Activated naive CD4-positive, alpha-beta T cell treated with anti-CD3 and anti-CD28 coated beads, Interleukin-2, amount 10 ng/mL, durations not matched to agents 7 days and 5 days (primary cell): ENCODE results near the gene APOA1.

Experiments
- CTCF ChIA-PET: fragments of 350-600 bp; sonication (Branson Sonifier 250); formaldehyde crosslinking; loops from one replicate; lab custom pipeline; 2021; ENCODE audit warnings: antibody characterized with exemption; lab: Charles Lee
- DNase-seq: peaks from one replicate; pipeline ENCODE4 v3.0.0-alpha.2; 2020
- H3K27ac Mint-ChIP-seq: one replicate; pipeline ENCODE4 v1.8.0; 2021; ENCODE audit warnings: mild to moderate bottlenecking, moderate library complexity, mixed read lengths
- H3K27me3 Mint-ChIP-seq: one replicate; pipeline ENCODE4 v1.8.0; 2021; ENCODE audit warnings: mild to moderate bottlenecking, mixed read lengths
- H3K36me3 Mint-ChIP-seq: one replicate; pipeline ENCODE4 v1.8.0; 2021; ENCODE audit warnings: mixed read lengths
- H3K4me1 Mint-ChIP-seq: one replicate; pipeline ENCODE4 v1.8.0; 2021; ENCODE audit warnings: mixed read lengths
- H3K4me3 Mint-ChIP-seq: one replicate; pipeline ENCODE4 v1.8.0; 2021; ENCODE audit warnings: mild to moderate bottlenecking, moderate library complexity, mixed read lengths
- H3K9me3 Mint-ChIP-seq: one replicate; pipeline ENCODE4 v1.8.0; 2021; ENCODE audit warnings: mixed read lengths

The APOA1 gene

GRCh38 chr11:116791813-116792143, 45.6 kb downstream of the APOA1 start, which contains the start of gene APOA5:
TSS of gene APOA5 (minus strand) at chr11:116791879. CDS start at chr11:116791860, 19 bp downstream.
- H3K27ac Mint-ChIP-seq, result no peak within 1 kb of the TSS
- H3K36me3 Mint-ChIP-seq, result peaks cover 4% of the 10 kb centered on the region
- no peak for DNase-seq
- CTCF ChIA-PET, result interaction anchor here (0.5 to 6.3 kb wide), 27 partner anchors 9 to 483 kb away, joined by 3 to 139 read pairs (median 5); partner anchors contain the start of genes APOA1, BUD13 and PAFAH1B2
- H3K9me3 Mint-ChIP-seq, result no peaks in the 10 kb centered on the region
- peaks cover 21% of the 10 kb centered on the region for H3K4me1 Mint-ChIP-seq
- H3K4me3 Mint-ChIP-seq, result no peak within 1 kb of the TSS
- peaks cover 48% of the 10 kb centered on the region for H3K27me3 Mint-ChIP-seq

- Mint-ChIP-seq H3K9me3 (no peaks in the 10 kb centered on the region), H3K36me3 (peaks cover 9% of the 10 kb centered on the region), H3K27ac (no peak overlapping the region), H3K4me3 (no peak overlapping the region), H3K27me3 (peaks cover 47% of the 10 kb centered on the region), H3K4me1 (peaks cover 27% of the 10 kb centered on the region)
- CTCF ChIA-PET, result interaction anchor here (0.5 to 6.3 kb wide), 33 partner anchors 9 to 483 kb away, joined by 3 to 139 read pairs (median 5); partner anchors contain the start of genes APOA1, BUD13, PAFAH1B2 and SIK3
- DNase-seq, result peak; percentile 85
Observed at GRCh38 chr11:116791002-116791812, 46.2 kb downstream of the APOA1 start.

GRCh38 chr11:116790167-116791001, 47.0 kb downstream of the APOA1 start:
- Mint-ChIP-seq H3K27me3 (peaks cover 44% of the 10 kb centered on the region), H3K4me3 (no peak overlapping the region), H3K9me3 (no peaks in the 10 kb centered on the region), H3K36me3 (peaks cover 18% of the 10 kb centered on the region), H3K4me1 (peaks cover 35% of the 10 kb centered on the region), H3K27ac (no peak overlapping the region)
- no peak for DNase-seq
- CTCF ChIA-PET, result interaction anchor here (0.9 to 6.3 kb wide), 28 partner anchors 10 to 439 kb away, joined by 3 to 139 read pairs (median 6); partner anchors contain the start of genes APOA1, BUD13 and SIK3

GRCh38 chr11:116788975-116789374, 48.4 kb downstream of the APOA1 start:
- DNase-seq, result no peak
- H3K27ac Mint-ChIP-seq, result no peak overlapping the region
- CTCF ChIA-PET, result interaction anchor here (1.0 to 6.3 kb wide), 4 partner anchors 14 to 357 kb away, joined by 3 to 139 read pairs (median 13); partner anchors contain the start of genes APOA1 and BUD13
- peaks cover 40% of the 10 kb centered on the region for H3K4me1 Mint-ChIP-seq
- H3K36me3 Mint-ChIP-seq, result peaks cover 32% of the 10 kb centered on the region
- peaks cover 40% of the 10 kb centered on the region for H3K27me3 Mint-ChIP-seq
- peak overlapping the region; percentile 35 for H3K4me3 Mint-ChIP-seq
- H3K9me3 Mint-ChIP-seq, result no peaks in the 10 kb centered on the region

- H3K4me1 Mint-ChIP-seq, result peaks cover 40% of the 10 kb centered on the region
Observed at GRCh38 chr11:116788534-116788933, 48.9 kb downstream of the APOA1 start.

GRCh38 chr11:116787786-116788486, 49.5 kb downstream of the APOA1 start, which contains the start of gene ZPR1:
TSS of gene ZPR1 (minus strand) at chr11:116788023. CDS start at chr11:116787990, 33 bp downstream.
- peaks cover 38% of the 10 kb centered on the region for H3K36me3 Mint-ChIP-seq
- peak within 1 kb of the TSS; percentile 94 for H3K4me3 Mint-ChIP-seq
- peak within 1 kb of the TSS; percentile 89 for H3K27ac Mint-ChIP-seq
- no peaks in the 10 kb centered on the region for H3K9me3 Mint-ChIP-seq
- H3K4me1 Mint-ChIP-seq, result peaks cover 42% of the 10 kb centered on the region
- peak; percentile 92 for DNase-seq
- peaks cover 39% of the 10 kb centered on the region for H3K27me3 Mint-ChIP-seq
- CTCF ChIA-PET, result interaction anchor here (0.8 to 6.3 kb wide), 8 partner anchors 11 to 393 kb away, joined by 3 to 139 read pairs (median 4); partner anchors contain the start of genes APOA1, APOA4 and BUD13

More at GRCh38 chr11:116788534-116788933, 48.9 kb downstream of the APOA1 start:
- no peak for DNase-seq
- CTCF ChIA-PET, result interaction anchor here (1.0 to 6.3 kb wide), 3 partner anchors 14 to 48 kb away, joined by 3 to 139 read pairs (median 4); partner anchors contain the start of genes APOA1 and APOA4
- Mint-ChIP-seq H3K27ac (peak overlapping the region; percentile 89), H3K27me3 (peaks cover 40% of the 10 kb centered on the region), H3K4me3 (peak overlapping the region; percentile 94), H3K9me3 (no peaks in the 10 kb centered on the region), H3K36me3 (peaks cover 33% of the 10 kb centered on the region)

- CTCF ChIA-PET, result interaction anchor here (0.8 to 6.3 kb wide), 8 partner anchors 10 to 393 kb away, joined by 3 to 139 read pairs (median 4); partner anchors contain the start of genes APOA1, APOA4 and BUD13
- H3K27me3 Mint-ChIP-seq, result peaks cover 34% of the 10 kb centered on the region
- peaks cover 43% of the 10 kb centered on the region for H3K36me3 Mint-ChIP-seq
- peak overlapping the region; percentile 89 for H3K27ac Mint-ChIP-seq
- peak overlapping the region; percentile 94 for H3K4me3 Mint-ChIP-seq
- peaks cover 42% of the 10 kb centered on the region for H3K4me1 Mint-ChIP-seq
- no peaks in the 10 kb centered on the region for H3K9me3 Mint-ChIP-seq
- DNase-seq, result no peak
Observed at GRCh38 chr11:116787436-116787785, 50.0 kb downstream of the APOA1 start.

- H3K4me3 Mint-ChIP-seq, result peak overlapping the region; percentile 94
- H3K36me3 Mint-ChIP-seq, result peaks cover 48% of the 10 kb centered on the region
- H3K4me1 Mint-ChIP-seq, result peaks cover 46% of the 10 kb centered on the region
- peaks cover 32% of the 10 kb centered on the region for H3K27me3 Mint-ChIP-seq
- H3K27ac Mint-ChIP-seq, result peak overlapping the region; percentile 89
- no peak for DNase-seq
- CTCF ChIA-PET, result interaction anchor here (0.9 to 6.3 kb wide), 9 partner anchors 10 to 394 kb away, joined by 3 to 139 read pairs (median 4); partner anchors contain the start of genes APOA1 and BUD13
- H3K9me3 Mint-ChIP-seq, result no peaks in the 10 kb centered on the region
Observed at GRCh38 chr11:116786966-116787365, 50.5 kb downstream of the APOA1 start.

- CTCF ChIA-PET, result interaction anchor here (0.9 to 6.3 kb wide), 7 partner anchors 9 to 394 kb away, joined by 3 to 139 read pairs (median 4); partner anchors contain the start of gene APOA1
- no peak overlapping the region for H3K27ac Mint-ChIP-seq
- no peaks in the 10 kb centered on the region for H3K9me3 Mint-ChIP-seq
- peak overlapping the region; percentile 94 for H3K4me3 Mint-ChIP-seq
- H3K36me3 Mint-ChIP-seq, result peaks cover 50% of the 10 kb centered on the region
- peaks cover 31% of the 10 kb centered on the region for H3K27me3 Mint-ChIP-seq
- peaks cover 48% of the 10 kb centered on the region for H3K4me1 Mint-ChIP-seq
- DNase-seq, result no peak
Observed at GRCh38 chr11:116786326-116786725, 51.1 kb downstream of the APOA1 start.
